ENCODE results near the gene KPNA1.
"Not testable (repeated sequence)": the region's sequence is repeated elsewhere in the genome, so short reads cannot be mapped to it uniquely, and the experiment has no call there.

DNA sequence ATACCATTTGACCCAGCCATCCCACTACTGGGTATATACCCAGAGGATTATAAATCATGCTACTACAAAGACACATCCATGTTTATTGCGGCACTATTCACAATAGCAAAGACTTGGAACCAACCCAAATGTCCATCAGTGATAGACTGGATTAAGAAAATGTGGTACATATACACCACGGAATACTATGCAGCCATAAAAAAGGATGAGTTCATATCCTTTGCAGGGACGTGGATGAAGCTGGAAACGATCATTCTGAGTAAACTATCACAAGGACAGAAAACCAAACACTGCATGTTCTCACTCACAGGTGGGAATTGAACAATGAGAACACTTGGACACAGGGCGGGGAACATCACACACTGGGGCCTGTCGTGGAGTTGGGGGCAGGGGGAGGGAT is 66.5 kb downstream of the KPNA1 start:
- TF ChIP-seq GABPA (IDR thresholded peaks at IDR 0.05 in 1 of 2, conservative IDR thresholded peaks at IDR 0.05 in 1 of 2): not testable (repeated sequence)
- TF ChIP-seq, protein P1, sequence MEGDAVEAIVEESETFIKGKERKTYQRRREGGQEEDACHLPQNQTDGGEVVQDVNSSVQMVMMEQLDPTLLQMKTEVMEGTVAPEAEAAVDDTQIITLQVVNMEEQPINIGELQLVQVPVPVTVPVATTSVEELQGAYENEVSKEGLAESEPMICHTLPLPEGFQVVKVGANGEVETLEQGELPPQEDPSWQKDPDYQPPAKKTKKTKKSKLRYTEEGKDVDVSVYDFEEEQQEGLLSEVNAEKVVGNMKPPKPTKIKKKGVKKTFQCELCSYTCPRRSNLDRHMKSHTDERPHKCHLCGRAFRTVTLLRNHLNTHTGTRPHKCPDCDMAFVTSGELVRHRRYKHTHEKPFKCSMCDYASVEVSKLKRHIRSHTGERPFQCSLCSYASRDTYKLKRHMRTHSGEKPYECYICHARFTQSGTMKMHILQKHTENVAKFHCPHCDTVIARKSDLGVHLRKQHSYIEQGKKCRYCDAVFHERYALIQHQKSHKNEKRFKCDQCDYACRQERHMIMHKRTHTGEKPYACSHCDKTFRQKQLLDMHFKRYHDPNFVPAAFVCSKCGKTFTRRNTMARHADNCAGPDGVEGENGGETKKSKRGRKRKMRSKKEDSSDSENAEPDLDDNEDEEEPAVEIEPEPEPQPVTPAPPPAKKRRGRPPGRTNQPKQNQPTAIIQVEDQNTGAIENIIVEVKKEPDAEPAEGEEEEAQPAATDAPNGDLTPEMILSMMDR (IDR thresholded peaks at IDR 0.05; ENCODE audit: low read depth, low read length, missing input control): not testable (repeated sequence)
